ENCODE measurements around the gene SLC29A1.
"Not testable (repeated sequence)": the region's sequence is repeated elsewhere in the genome, so short reads cannot be mapped to it uniquely, and the experiment has no call there.

DNA sequence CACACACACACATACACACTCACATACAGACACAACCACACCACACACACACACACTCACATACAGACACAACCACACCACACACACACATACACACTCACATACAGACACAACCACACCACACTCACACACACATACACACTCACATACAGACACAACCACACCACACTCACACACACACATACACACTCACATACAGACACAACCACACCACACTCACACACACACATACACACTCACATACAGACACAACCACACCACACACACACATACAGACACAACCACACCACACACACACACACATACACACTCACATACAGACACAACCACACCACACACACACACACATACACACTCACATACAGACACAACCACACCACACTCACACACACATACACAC, 41.6 kb upstream of the SLC29A1 start:
- TF ChIP-seq CTCF (conservative IDR thresholded peaks at IDR 0.05; ENCODE audit: low read depth, low read length); EZH2 (IDR thresholded peaks at IDR 0.05; ENCODE audit: borderline replicate concordance, low read depth, low read length, poor library complexity, severe bottlenecking): not testable (repeated sequence)

All from A673 (cell line).